ENCODE measurements around the gene UBA3.

UBA3 gene

GRCh38 chr3:69009559-69010410 is 70.4 kb downstream of the UBA3 start:
- no peak for DNase-seq

GRCh38 chr3:69008980-69009379 is 71.2 kb downstream of the UBA3 start:
- DNase-seq = no peak

- no peak for DNase-seq
Measured at GRCh38 chr3:69005791-69006482, 74.2 kb downstream of the UBA3 start.

- DNase-seq = no peak
Measured at GRCh38 chr3:69005071-69005790, 74.9 kb downstream of the UBA3 start.

Measured in midbrain (tissue), 1 donor.